ENCODE results near the gene AICDA.
"Not testable (repeated sequence)": the region's sequence is repeated elsewhere in the genome, so short reads cannot be mapped to it uniquely, and the experiment has no call there.

AICDA gene

DNA sequence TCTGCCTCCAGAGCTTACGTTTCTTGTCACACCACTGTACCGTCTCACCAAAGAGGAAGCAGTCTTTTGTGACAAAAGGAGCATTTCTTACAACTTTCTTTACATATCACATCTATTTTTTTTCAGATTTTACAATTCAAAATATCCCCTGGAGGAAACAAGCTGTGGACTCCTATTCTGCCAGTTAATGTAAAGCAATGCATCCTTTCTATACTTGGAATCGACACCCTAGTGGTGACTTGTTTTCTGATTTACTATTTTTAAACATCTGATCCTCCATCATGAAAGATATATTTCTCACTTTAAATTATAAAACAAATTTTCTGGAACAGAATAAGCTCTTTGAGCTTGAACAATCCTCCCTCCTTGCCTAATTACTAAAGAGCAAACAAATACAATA is 34.8 kb downstream of the AICDA start:
- no CpG with 5 or more reads among the region's 3 CpGs for WGBS, 2 donors (ENCODE audit: extremely low coverage in 2 of 2, insufficient read length in 2 of 2, insufficient replicate concordance in 1 of 2)
- no peak for DNase-seq (ENCODE audit: low spot score)
- Histone ChIP-seq H3K4me2 (ENCODE audit: insufficient read depth, low read length, poor library complexity, severe bottlenecking) (no peak overlapping the region), H3K27me3 (ENCODE audit: control insufficient read depth in 3 of 3, insufficient read depth in 3 of 3, low read depth in 1 of 3, low read length in 3 of 3) (peaks cover 0 to 3% (median 0%) of the 10 kb centered on the region in 3 experiments), H3K36me3 (replicated peaks in 1 of 2; ENCODE audit: control insufficient read depth in 2 of 2, insufficient read depth in 2 of 2, low read length in 2 of 2) (no peaks in the 10 kb centered on the region), H3K4me3 (ENCODE audit: low read length in 2 of 2) (no peak overlapping the region), H2BK12ac (ENCODE audit: low read length) (no peak overlapping the region), H3K4me1 (ENCODE audit: control insufficient read depth in 2 of 2, insufficient read depth in 1 of 2, low read depth in 1 of 2, low read length in 2 of 2) (peaks cover 0 to 2% of the 10 kb centered on the region in 2 donors), H3K18ac (ENCODE audit: low read length) (no peak overlapping the region), H3K9me3 (replicated peaks in 1 of 2; ENCODE audit: control insufficient read depth in 2 of 2, insufficient read depth in 1 of 2, low read depth in 1 of 2, low read length in 2 of 2) (no peaks in the 10 kb centered on the region), H2BK15ac (ENCODE audit: low read length) (no peak overlapping the region), H2BK5ac (ENCODE audit: low read length) (no peak overlapping the region), H2AK5ac (ENCODE audit: low read depth, low read length) (no peak overlapping the region), H3K14ac (ENCODE audit: low read length) (no peak overlapping the region), H2AFZ (ENCODE audit: low read length) (no peak overlapping the region), H3K4ac (ENCODE audit: low read length) (no peak overlapping the region), H3K27ac (replicated peaks; ENCODE audit: low read length) (no peak overlapping the region), H3K23ac (ENCODE audit: low read depth, low read length, poor library complexity) (no peak overlapping the region), H4K91ac (ENCODE audit: low read depth, low read length, poor library complexity) (no peak overlapping the region), H3K9ac (ENCODE audit: low read depth, low read length, poor library complexity) (no peak overlapping the region), H2BK120ac (ENCODE audit: low read depth, low read length) (no peak overlapping the region), H4K8ac (ENCODE audit: low read depth, low read length) (no peak overlapping the region), H3K79me1 (ENCODE audit: low read depth, low read length) (no peaks in the 10 kb centered on the region)

DNA sequence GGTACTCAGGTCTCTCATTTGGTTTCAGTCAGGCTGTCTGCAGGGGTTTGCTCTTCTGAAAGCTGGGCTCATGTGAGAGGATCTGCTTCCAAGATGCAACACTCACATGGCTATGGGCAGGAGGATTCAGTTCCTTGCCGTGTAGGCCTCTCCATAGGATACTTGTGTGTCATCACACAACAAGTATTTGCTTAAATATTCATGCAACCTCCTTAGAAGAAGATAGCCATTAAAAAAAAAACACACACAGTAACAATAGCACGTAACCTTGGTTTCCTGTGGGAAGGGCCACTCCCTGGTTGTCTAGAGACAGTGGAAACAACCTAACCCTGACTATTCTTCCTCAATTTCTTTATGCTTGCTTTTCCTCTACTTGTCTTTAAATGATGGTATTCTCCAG is 40.2 kb downstream of the AICDA start:
- Histone ChIP-seq H4K91ac (ENCODE audit: low read depth, low read length, poor library complexity) (no peak overlapping the region), H3K18ac (ENCODE audit: low read length) (no peak overlapping the region), H2BK15ac (ENCODE audit: low read length) (no peak overlapping the region), H3K9me3 (replicated peaks in 1 of 2; ENCODE audit: control insufficient read depth in 2 of 2, insufficient read depth in 1 of 2, low read depth in 1 of 2, low read length in 2 of 2) (peaks cover 0 to 5% of the 10 kb centered on the region in 2 donors), H3K27ac (replicated peaks; ENCODE audit: low read length) (no peak overlapping the region), H3K4ac (ENCODE audit: low read length) (no peak overlapping the region), H4K8ac (ENCODE audit: low read depth, low read length) (no peak overlapping the region), H2BK120ac (ENCODE audit: low read depth, low read length) (no peak overlapping the region), H3K23ac (ENCODE audit: low read depth, low read length, poor library complexity) (no peak overlapping the region), H3K14ac (ENCODE audit: low read length) (no peak overlapping the region), H3K4me3 (ENCODE audit: low read length in 2 of 2) (no peak overlapping the region), H3K36me3 (replicated peaks in 1 of 2; ENCODE audit: control insufficient read depth in 2 of 2, insufficient read depth in 2 of 2, low read length in 2 of 2) (no peaks in the 10 kb centered on the region), H2AFZ (ENCODE audit: low read length) (peak overlapping the region; percentile 23), H3K79me1 (ENCODE audit: low read depth, low read length) (no peaks in the 10 kb centered on the region), H3K4me1 (ENCODE audit: control insufficient read depth in 2 of 2, insufficient read depth in 1 of 2, low read depth in 1 of 2, low read length in 2 of 2) (no peaks in the 10 kb centered on the region), H2AK5ac (ENCODE audit: low read depth, low read length) (no peak overlapping the region), H2BK12ac (ENCODE audit: low read length) (no peak overlapping the region), H2BK5ac (ENCODE audit: low read length) (no peak overlapping the region), H3K27me3 (ENCODE audit: control insufficient read depth in 3 of 3, insufficient read depth in 3 of 3, low read depth in 1 of 3, low read length in 3 of 3) (peaks cover 0 to 3% (median 0%) of the 10 kb centered on the region in 3 experiments), H3K4me2 (ENCODE audit: insufficient read depth, low read length, poor library complexity, severe bottlenecking) (no peak overlapping the region), H3K9ac (ENCODE audit: low read depth, low read length, poor library complexity) (no peak overlapping the region)
- no CpG with 5 or more reads among the region's 2 CpGs for WGBS, 2 donors (ENCODE audit: extremely low coverage in 2 of 2, insufficient read length in 2 of 2, insufficient replicate concordance in 1 of 2)
- DNase-seq (ENCODE audit: low spot score): no peak

DNA sequence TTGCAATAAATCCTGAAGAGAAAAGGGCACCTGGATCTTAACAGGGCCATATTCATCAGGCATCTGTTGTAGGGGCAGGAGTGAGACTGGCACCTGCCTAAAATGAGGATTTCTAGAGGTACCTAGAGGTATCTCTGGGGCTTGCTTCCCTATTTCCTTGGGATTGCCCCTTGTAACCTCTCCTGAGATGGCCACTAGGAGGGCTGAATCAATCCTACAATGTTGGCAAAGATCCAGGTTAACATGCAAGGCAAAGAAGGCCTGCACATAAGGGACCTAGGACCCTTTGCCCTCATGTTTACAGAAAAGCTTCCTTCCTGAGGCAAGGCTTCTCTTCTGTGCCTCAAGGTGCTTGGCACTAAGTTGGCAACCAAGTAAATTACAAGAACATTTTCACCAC is 46.1 kb downstream of the AICDA start:
- H3K14ac ChIP-seq (ENCODE audit: low read length): no peak overlapping the region
- H3K9me3 ChIP-seq (replicated peaks in 1 of 2; ENCODE audit: control insufficient read depth in 2 of 2, insufficient read depth in 1 of 2, low read depth in 1 of 2, low read length in 2 of 2): peaks cover 0 to 10% of the 10 kb centered on the region in 2 donors
- H3K18ac ChIP-seq (ENCODE audit: low read length): no peak overlapping the region
- no peak overlapping the region for H2BK15ac ChIP-seq (ENCODE audit: low read length)
- H3K4me2 ChIP-seq (ENCODE audit: insufficient read depth, low read length, poor library complexity, severe bottlenecking): no peak overlapping the region
- H2AFZ ChIP-seq (ENCODE audit: low read length): no peak overlapping the region
- H2BK120ac ChIP-seq (ENCODE audit: low read depth, low read length): no peak overlapping the region
- no peak overlapping the region for H2BK5ac ChIP-seq (ENCODE audit: low read length)
- H3K9ac ChIP-seq (ENCODE audit: low read depth, low read length, poor library complexity): no peak overlapping the region
- no peak overlapping the region for H2BK12ac ChIP-seq (ENCODE audit: low read length)
- no peaks in the 10 kb centered on the region for H3K4me1 ChIP-seq (ENCODE audit: control insufficient read depth in 2 of 2, insufficient read depth in 1 of 2, low read depth in 1 of 2, low read length in 2 of 2)
- H4K8ac ChIP-seq (ENCODE audit: low read depth, low read length): no peak overlapping the region
- no peaks in the 10 kb centered on the region for H3K36me3 ChIP-seq (replicated peaks in 1 of 2; ENCODE audit: control insufficient read depth in 2 of 2, insufficient read depth in 2 of 2, low read length in 2 of 2)
- no peak overlapping the region for H3K27ac ChIP-seq (replicated peaks; ENCODE audit: low read length)
- no peak overlapping the region for H2AK5ac ChIP-seq (ENCODE audit: low read depth, low read length)
- no peak overlapping the region for H4K91ac ChIP-seq (ENCODE audit: low read depth, low read length, poor library complexity)
- no peak overlapping the region for H3K4me3 ChIP-seq (ENCODE audit: low read length in 2 of 2)
- no peak overlapping the region for H3K4ac ChIP-seq (ENCODE audit: low read length)
- no peaks in the 10 kb centered on the region for H3K79me1 ChIP-seq (ENCODE audit: low read depth, low read length)
- no peaks in the 10 kb centered on the region for H3K27me3 ChIP-seq (ENCODE audit: control insufficient read depth in 3 of 3, insufficient read depth in 3 of 3, low read depth in 1 of 3, low read length in 3 of 3)
- DNase-seq (ENCODE audit: low spot score): no peak
- H3K23ac ChIP-seq (ENCODE audit: low read depth, low read length, poor library complexity): no peak overlapping the region

- not testable (repeated sequence) for H2AFZ ChIP-seq (ENCODE audit: low read length); H3K4me2 ChIP-seq (ENCODE audit: insufficient read depth, low read length, poor library complexity, severe bottlenecking); H4K8ac ChIP-seq (ENCODE audit: low read depth, low read length); H2BK15ac ChIP-seq (ENCODE audit: low read length); H3K4ac ChIP-seq (ENCODE audit: low read length); H3K79me1 ChIP-seq (ENCODE audit: low read depth, low read length); H4K91ac ChIP-seq (ENCODE audit: low read depth, low read length, poor library complexity); H3K4me3 ChIP-seq (ENCODE audit: low read length in 2 of 2); DNase-seq (ENCODE audit: low spot score); H2BK12ac ChIP-seq (ENCODE audit: low read length); H2AK5ac ChIP-seq (ENCODE audit: low read depth, low read length); H3K9ac ChIP-seq (ENCODE audit: low read depth, low read length, poor library complexity); H3K9me3 ChIP-seq (replicated peaks in 1 of 2; ENCODE audit: control insufficient read depth in 2 of 2, insufficient read depth in 1 of 2, low read depth in 1 of 2, low read length in 2 of 2); H2BK5ac ChIP-seq (ENCODE audit: low read length); H3K4me1 ChIP-seq (ENCODE audit: control insufficient read depth in 2 of 2, insufficient read depth in 1 of 2, low read depth in 1 of 2, low read length in 2 of 2); H3K23ac ChIP-seq (ENCODE audit: low read depth, low read length, poor library complexity); H3K18ac ChIP-seq (ENCODE audit: low read length); H3K27me3 ChIP-seq (ENCODE audit: control insufficient read depth in 3 of 3, insufficient read depth in 3 of 3, low read depth in 1 of 3, low read length in 3 of 3); H3K14ac ChIP-seq (ENCODE audit: low read length); H3K27ac ChIP-seq (replicated peaks; ENCODE audit: low read length); H2BK120ac ChIP-seq (ENCODE audit: low read depth, low read length); H3K36me3 ChIP-seq (replicated peaks in 1 of 2; ENCODE audit: control insufficient read depth in 2 of 2, insufficient read depth in 2 of 2, low read length in 2 of 2)
- whole genome bisulfite sequencing, 2 donors (ENCODE audit: extremely low coverage in 2 of 2, insufficient read length in 2 of 2, insufficient replicate concordance in 1 of 2): no CpG with 5 or more reads among the region's 2 CpGs
Measured at GRCh38 chr12:8566052-8566451, 46.6 kb downstream of the AICDA start.
